Measurements from ENCODE around the gene BOLL.

BOLL gene

GRCh38 chr2:197798187-197798586, 13.1 kb upstream of the BOLL start:
- POLR2A ChIA-PET, result no interaction called here
- DNase-seq, result no peak
- no peaks in the 10 kb centered on the region for H3K9me3 ChIP-seq (ENCODE audit: control extremely low read depth in 1 of 5, control insufficient read depth in 4 of 5, insufficient read depth in 2 of 5, low read depth in 1 of 5, low read length in 4 of 5)
- no peak overlapping the region for H3K27ac ChIP-seq (ENCODE audit: insufficient read depth in 1 of 2, low read depth in 1 of 2, low read length in 2 of 2, poor library complexity in 1 of 2, severe bottlenecking in 2 of 2)
- 82% methylated on average over 2 of the region's 4 CpGs for WGBS (ENCODE audit: insufficient coverage)
- CTCF ChIA-PET, result interaction anchor here (1.2 kb wide), 1 partner anchor 329 kb away, joined by 4 read pairs; no protein-coding TSS in a partner anchor
- no peaks in the 10 kb centered on the region for H3K4me1 ChIP-seq (ENCODE audit: control extremely low read depth in 1 of 4, control insufficient read depth in 4 of 4, insufficient read depth in 4 of 4, low read length in 3 of 4)
- H3K27me3 ChIP-seq (replicated peaks in 2 of 5; ENCODE audit: control insufficient read depth in 4 of 5, insufficient read depth in 5 of 5, low read length in 4 of 5), result peaks cover 0 to 6% (median 2%) of the 10 kb centered on the region in 5 experiments
- H3K36me3 ChIP-seq (ENCODE audit: control insufficient read depth in 4 of 4, insufficient read depth in 4 of 4, low read length in 3 of 4), result no peaks in the 10 kb centered on the region
- no peak overlapping the region for H3K4me3 ChIP-seq (ENCODE audit: control insufficient read depth in 1 of 7, extremely low read depth in 1 of 7, insufficient read depth in 4 of 7, low read depth in 2 of 7, low read length in 6 of 7)

- H3K27me3 ChIP-seq (replicated peaks in 2 of 5; ENCODE audit: control insufficient read depth in 4 of 5, insufficient read depth in 5 of 5, low read length in 4 of 5), result no peaks in the 10 kb centered on the region
- no peaks in the 10 kb centered on the region for H3K36me3 ChIP-seq (ENCODE audit: control insufficient read depth in 4 of 4, insufficient read depth in 4 of 4, low read length in 3 of 4)
- H3K9me3 ChIP-seq (ENCODE audit: control extremely low read depth in 1 of 5, control insufficient read depth in 4 of 5, insufficient read depth in 2 of 5, low read depth in 1 of 5, low read length in 4 of 5), result no peaks in the 10 kb centered on the region
- no peak overlapping the region for H3K27ac ChIP-seq (ENCODE audit: insufficient read depth in 1 of 2, low read depth in 1 of 2, low read length in 2 of 2, poor library complexity in 1 of 2, severe bottlenecking in 2 of 2)
- no peak overlapping the region for H3K4me3 ChIP-seq (ENCODE audit: control insufficient read depth in 1 of 7, extremely low read depth in 1 of 7, insufficient read depth in 4 of 7, low read depth in 2 of 7, low read length in 6 of 7)
- ChIA-PET CTCF (interaction anchor here (0.6 to 1.5 kb wide), 3 partner anchors 40 to 333 kb away, joined by 3 to 4 read pairs (median 3); no protein-coding TSS in a partner anchor), POLR2A (no interaction called here)
- H3K4me1 ChIP-seq (ENCODE audit: control extremely low read depth in 1 of 4, control insufficient read depth in 4 of 4, insufficient read depth in 4 of 4, low read length in 3 of 4), result no peaks in the 10 kb centered on the region
- no peak for DNase-seq
These were observed 10.2 kb upstream of the BOLL start for GRCh38 chr2:197795277-197795676.

GRCh38 chr2:197793456-197793855, 8.3 kb upstream of the BOLL start:
- Histone ChIP-seq H3K9me3 (ENCODE audit: control extremely low read depth in 1 of 5, control insufficient read depth in 4 of 5, insufficient read depth in 2 of 5, low read depth in 1 of 5, low read length in 4 of 5) (no peaks in the 10 kb centered on the region), H3K27ac (ENCODE audit: insufficient read depth in 1 of 2, low read depth in 1 of 2, low read length in 2 of 2, poor library complexity in 1 of 2, severe bottlenecking in 2 of 2) (no peak overlapping the region), H3K27me3 (replicated peaks in 2 of 5; ENCODE audit: control insufficient read depth in 4 of 5, insufficient read depth in 5 of 5, low read length in 4 of 5) (no peaks in the 10 kb centered on the region), H3K4me3 (ENCODE audit: control insufficient read depth in 1 of 7, extremely low read depth in 1 of 7, insufficient read depth in 4 of 7, low read depth in 2 of 7, low read length in 6 of 7) (no peak overlapping the region), H3K36me3 (ENCODE audit: control insufficient read depth in 4 of 4, insufficient read depth in 4 of 4, low read length in 3 of 4) (no peaks in the 10 kb centered on the region), H3K4me1 (ENCODE audit: control extremely low read depth in 1 of 4, control insufficient read depth in 4 of 4, insufficient read depth in 4 of 4, low read length in 3 of 4) (no peaks in the 10 kb centered on the region)
- DNase-seq, result no peak
- ChIA-PET POLR2A (no interaction called here), CTCF (interaction anchor here (0.6 to 2.2 kb wide), 3 partner anchors 325 to 504 kb away, joined by 3 to 8 read pairs (median 3); no protein-coding TSS in a partner anchor)
- WGBS (ENCODE audit: insufficient coverage), result no CpG with 5 or more reads among the region's 1 CpG

GRCh38 chr2:197786010-197786877, 1.1 kb upstream of the BOLL start:
- Histone ChIP-seq H3K9me3 (ENCODE audit: control extremely low read depth in 1 of 5, control insufficient read depth in 4 of 5, insufficient read depth in 2 of 5, low read depth in 1 of 5, low read length in 4 of 5) (no peaks in the 10 kb centered on the region), H3K27me3 (replicated peaks in 2 of 5; ENCODE audit: control insufficient read depth in 4 of 5, insufficient read depth in 5 of 5, low read length in 4 of 5) (peaks cover 0 to 13% (median 0%) of the 10 kb centered on the region in 5 experiments), H3K4me3 (ENCODE audit: control insufficient read depth in 1 of 7, extremely low read depth in 1 of 7, insufficient read depth in 4 of 7, low read depth in 2 of 7, low read length in 6 of 7) (peak overlapping the region; percentile 43 to 81 (median 66)), H3K27ac (ENCODE audit: insufficient read depth in 1 of 2, low read depth in 1 of 2, low read length in 2 of 2, poor library complexity in 1 of 2, severe bottlenecking in 2 of 2) (no peak overlapping the region), H3K4me1 (ENCODE audit: control extremely low read depth in 1 of 4, control insufficient read depth in 4 of 4, insufficient read depth in 4 of 4, low read length in 3 of 4) (peaks cover 0 to 16% (median 10%) of the 10 kb centered on the region in 4 experiments), H3K36me3 (ENCODE audit: control insufficient read depth in 4 of 4, insufficient read depth in 4 of 4, low read length in 3 of 4) (no peaks in the 10 kb centered on the region)
- POLR2A ChIA-PET, result no interaction called here
- CTCF ChIA-PET, result interaction anchor here (1.2 kb wide), 1 partner anchor 80 kb away, joined by 4 read pairs; the partner anchor contains the start of gene MARS2
- WGBS (ENCODE audit: insufficient coverage), result 4% methylated on average over 57 of the region's 79 CpGs
- DNase-seq, result peak; percentile 74 to 86 (median 80)

GRCh38 chr2:197782126-197782525, 3.0 kb downstream of the BOLL start:
- H3K4me1 ChIP-seq (ENCODE audit: control extremely low read depth in 1 of 4, control insufficient read depth in 4 of 4, insufficient read depth in 4 of 4, low read length in 3 of 4), result peaks cover 0 to 16% (median 10%) of the 10 kb centered on the region in 4 experiments
- POLR2A ChIA-PET, result no interaction called here
- CTCF ChIA-PET, result interaction anchor here (1.0 kb wide), 1 partner anchor 36 kb away, joined by 3 read pairs; no protein-coding TSS in a partner anchor

GRCh38 chr2:197779261-197779660, 5.9 kb downstream of the BOLL start:
- no peaks in the 10 kb centered on the region for H3K9me3 ChIP-seq (ENCODE audit: control extremely low read depth in 1 of 5, control insufficient read depth in 4 of 5, insufficient read depth in 2 of 5, low read depth in 1 of 5, low read length in 4 of 5)
- H3K4me1 ChIP-seq (ENCODE audit: control extremely low read depth in 1 of 4, control insufficient read depth in 4 of 4, insufficient read depth in 4 of 4, low read length in 3 of 4), result peaks cover 0 to 6% (median 0%) of the 10 kb centered on the region in 4 experiments
- DNase-seq, result no peak
- no peak overlapping the region for H3K4me3 ChIP-seq (ENCODE audit: control insufficient read depth in 1 of 7, extremely low read depth in 1 of 7, insufficient read depth in 4 of 7, low read depth in 2 of 7, low read length in 6 of 7)
- POLR2A ChIA-PET, result interaction anchor here (0.5 kb wide), 1 partner anchor 356 kb away, joined by 3 read pairs; no protein-coding TSS in a partner anchor
- H3K27me3 ChIP-seq (replicated peaks in 2 of 5; ENCODE audit: control insufficient read depth in 4 of 5, insufficient read depth in 5 of 5, low read length in 4 of 5), result no peaks in the 10 kb centered on the region
- no peaks in the 10 kb centered on the region for H3K36me3 ChIP-seq (ENCODE audit: control insufficient read depth in 4 of 4, insufficient read depth in 4 of 4, low read length in 3 of 4)
- CTCF ChIA-PET, result interaction anchor here (0.9 to 2.3 kb wide), 9 partner anchors 8 to 518 kb away, joined by 3 to 9 read pairs (median 4); partner anchors contain the start of gene MARS2
- H3K27ac ChIP-seq (ENCODE audit: insufficient read depth in 1 of 2, low read depth in 1 of 2, low read length in 2 of 2, poor library complexity in 1 of 2, severe bottlenecking in 2 of 2), result no peak overlapping the region

More at GRCh38 chr2:197782126-197782525, 3.0 kb downstream of the BOLL start:
- no peaks in the 10 kb centered on the region for H3K9me3 ChIP-seq (ENCODE audit: control extremely low read depth in 1 of 5, control insufficient read depth in 4 of 5, insufficient read depth in 2 of 5, low read depth in 1 of 5, low read length in 4 of 5)
- no peak overlapping the region for H3K4me3 ChIP-seq (ENCODE audit: control insufficient read depth in 1 of 7, extremely low read depth in 1 of 7, insufficient read depth in 4 of 7, low read depth in 2 of 7, low read length in 6 of 7)
- no peaks in the 10 kb centered on the region for H3K36me3 ChIP-seq (ENCODE audit: control insufficient read depth in 4 of 4, insufficient read depth in 4 of 4, low read length in 3 of 4)
- 20% methylated on average over 1 of the region's 1 CpG for WGBS (ENCODE audit: insufficient coverage)
- DNase-seq, result peak in 2 of 3 donors; percentile 18 to 40
- H3K27ac ChIP-seq (ENCODE audit: insufficient read depth in 1 of 2, low read depth in 1 of 2, low read length in 2 of 2, poor library complexity in 1 of 2, severe bottlenecking in 2 of 2), result no peak overlapping the region
- peaks cover 0 to 10% (median 0%) of the 10 kb centered on the region in 5 experiments for H3K27me3 ChIP-seq (replicated peaks in 2 of 5; ENCODE audit: control insufficient read depth in 4 of 5, insufficient read depth in 5 of 5, low read length in 4 of 5)
